ENCODE measurements around the gene KSR1.

KSR1 gene

GRCh38 chr17:27576477-27577083 lies 120.3 kb downstream of the KSR1 start:
- H3K27me3 ChIP-seq (replicated peaks in 2 of 5; ENCODE audit: control insufficient read depth in 4 of 5, insufficient read depth in 5 of 5, low read length in 4 of 5) = no peaks in the 10 kb centered on the region
- WGBS (ENCODE audit: insufficient coverage) = 92% methylated on average over 5 of the region's 8 CpGs
- no peaks in the 10 kb centered on the region for H3K9me3 ChIP-seq (ENCODE audit: control extremely low read depth in 1 of 5, control insufficient read depth in 4 of 5, insufficient read depth in 2 of 5, low read depth in 1 of 5, low read length in 4 of 5)
- ChIA-PET POLR2A (no interaction called here), CTCF (interaction anchor here (1.3 to 4.0 kb wide), 3 partner anchors 21 to 42 kb away, joined by 3 to 13 read pairs (median 3); no protein-coding TSS in a partner anchor)
- peaks cover 0 to 37% (median 15%) of the 10 kb centered on the region in 4 experiments for H3K4me1 ChIP-seq (ENCODE audit: control extremely low read depth in 1 of 4, control insufficient read depth in 4 of 4, insufficient read depth in 4 of 4, low read length in 3 of 4)
- no peak overlapping the region for H3K27ac ChIP-seq (ENCODE audit: insufficient read depth in 1 of 2, low read depth in 1 of 2, low read length in 2 of 2, poor library complexity in 1 of 2, severe bottlenecking in 2 of 2)
- DNase-seq = no peak
- peaks cover 0 to 3% (median 1%) of the 10 kb centered on the region in 4 experiments for H3K36me3 ChIP-seq (ENCODE audit: control insufficient read depth in 4 of 4, insufficient read depth in 4 of 4, low read length in 3 of 4)
- no peak overlapping the region for H3K4me3 ChIP-seq (ENCODE audit: control insufficient read depth in 1 of 7, extremely low read depth in 1 of 7, insufficient read depth in 4 of 7, low read depth in 2 of 7, low read length in 6 of 7)

- H3K4me1 ChIP-seq (ENCODE audit: control extremely low read depth in 1 of 4, control insufficient read depth in 4 of 4, insufficient read depth in 4 of 4, low read length in 3 of 4) = peaks cover 0 to 42% (median 22%) of the 10 kb centered on the region in 4 experiments
These were observed 121.0 kb downstream of the KSR1 start for GRCh38 chr17:27577121-27577761.

GRCh38 chr17:27577884-27578717 lies 121.9 kb downstream of the KSR1 start:
- 97% methylated on average over 9 of the region's 10 CpGs for WGBS (ENCODE audit: insufficient coverage)
- Histone ChIP-seq H3K36me3 (ENCODE audit: control insufficient read depth in 4 of 4, insufficient read depth in 4 of 4, low read length in 3 of 4) (peaks cover 0 to 9% (median 1%) of the 10 kb centered on the region in 4 experiments), H3K4me1 (ENCODE audit: control extremely low read depth in 1 of 4, control insufficient read depth in 4 of 4, insufficient read depth in 4 of 4, low read length in 3 of 4) (peaks cover 0 to 40% (median 19%) of the 10 kb centered on the region in 4 experiments), H3K27me3 (replicated peaks in 2 of 5; ENCODE audit: control insufficient read depth in 4 of 5, insufficient read depth in 5 of 5, low read length in 4 of 5) (no peaks in the 10 kb centered on the region), H3K4me3 (ENCODE audit: control insufficient read depth in 1 of 7, extremely low read depth in 1 of 7, insufficient read depth in 4 of 7, low read depth in 2 of 7, low read length in 6 of 7) (no peak overlapping the region), H3K9me3 (ENCODE audit: control extremely low read depth in 1 of 5, control insufficient read depth in 4 of 5, insufficient read depth in 2 of 5, low read depth in 1 of 5, low read length in 4 of 5) (no peaks in the 10 kb centered on the region), H3K27ac (ENCODE audit: insufficient read depth in 1 of 2, low read depth in 1 of 2, low read length in 2 of 2, poor library complexity in 1 of 2, severe bottlenecking in 2 of 2) (no peak overlapping the region)
- POLR2A ChIA-PET = no interaction called here
- no peak for DNase-seq
- CTCF ChIA-PET = interaction anchor here (0.6 to 1.7 kb wide), 5 partner anchors 10 to 1227 kb away, joined by 3 to 8 read pairs (median 3); no protein-coding TSS in a partner anchor

More at GRCh38 chr17:27577121-27577761, 121.0 kb downstream of the KSR1 start:
- Histone ChIP-seq H3K27ac (ENCODE audit: insufficient read depth in 1 of 2, low read depth in 1 of 2, low read length in 2 of 2, poor library complexity in 1 of 2, severe bottlenecking in 2 of 2) (no peak overlapping the region), H3K27me3 (replicated peaks in 2 of 5; ENCODE audit: control insufficient read depth in 4 of 5, insufficient read depth in 5 of 5, low read length in 4 of 5) (no peaks in the 10 kb centered on the region), H3K9me3 (ENCODE audit: control extremely low read depth in 1 of 5, control insufficient read depth in 4 of 5, insufficient read depth in 2 of 5, low read depth in 1 of 5, low read length in 4 of 5) (no peaks in the 10 kb centered on the region), H3K36me3 (ENCODE audit: control insufficient read depth in 4 of 4, insufficient read depth in 4 of 4, low read length in 3 of 4) (peaks cover 0 to 3% (median 1%) of the 10 kb centered on the region in 4 experiments), H3K4me3 (ENCODE audit: control insufficient read depth in 1 of 7, extremely low read depth in 1 of 7, insufficient read depth in 4 of 7, low read depth in 2 of 7, low read length in 6 of 7) (no peak overlapping the region)
- CTCF ChIA-PET = interaction anchor here (0.6 to 1.7 kb wide), 3 partner anchors 21 to 1228 kb away, joined by 3 to 8 read pairs (median 3); no protein-coding TSS in a partner anchor
- POLR2A ChIA-PET = no interaction called here
- DNase-seq = no peak
- 97% methylated on average over 20 of the region's 20 CpGs for WGBS (ENCODE audit: insufficient coverage)

- H3K4me3 ChIP-seq (ENCODE audit: control insufficient read depth in 1 of 7, extremely low read depth in 1 of 7, insufficient read depth in 4 of 7, low read depth in 2 of 7, low read length in 6 of 7) = no peak overlapping the region
- no peaks in the 10 kb centered on the region for H3K27me3 ChIP-seq (replicated peaks in 2 of 5; ENCODE audit: control insufficient read depth in 4 of 5, insufficient read depth in 5 of 5, low read length in 4 of 5)
- H3K9me3 ChIP-seq (ENCODE audit: control extremely low read depth in 1 of 5, control insufficient read depth in 4 of 5, insufficient read depth in 2 of 5, low read depth in 1 of 5, low read length in 4 of 5) = no peaks in the 10 kb centered on the region
- POLR2A ChIA-PET = no interaction called here
- DNase-seq = no peak
- H3K27ac ChIP-seq (ENCODE audit: insufficient read depth in 1 of 2, low read depth in 1 of 2, low read length in 2 of 2, poor library complexity in 1 of 2, severe bottlenecking in 2 of 2) = no peak overlapping the region
- peaks cover 0 to 40% (median 16%) of the 10 kb centered on the region in 4 experiments for H3K4me1 ChIP-seq (ENCODE audit: control extremely low read depth in 1 of 4, control insufficient read depth in 4 of 4, insufficient read depth in 4 of 4, low read length in 3 of 4)
- CTCF ChIA-PET = interaction anchor here (0.5 to 2.0 kb wide), 5 partner anchors 10 to 343 kb away, joined by 3 to 8 read pairs (median 6); no protein-coding TSS in a partner anchor
- 100% methylated on average over 4 of the region's 4 CpGs for WGBS (ENCODE audit: insufficient coverage)
- H3K36me3 ChIP-seq (ENCODE audit: control insufficient read depth in 4 of 4, insufficient read depth in 4 of 4, low read length in 3 of 4) = peaks cover 0 to 13% (median 4%) of the 10 kb centered on the region in 4 experiments
These were observed 122.5 kb downstream of the KSR1 start for GRCh38 chr17:27578718-27579085.

- Histone ChIP-seq H3K36me3 (ENCODE audit: control insufficient read depth in 4 of 4, insufficient read depth in 4 of 4, low read length in 3 of 4) (peaks cover 0 to 18% (median 4%) of the 10 kb centered on the region in 4 experiments), H3K4me1 (ENCODE audit: control extremely low read depth in 1 of 4, control insufficient read depth in 4 of 4, insufficient read depth in 4 of 4, low read length in 3 of 4) (peaks cover 0 to 35% (median 13%) of the 10 kb centered on the region in 4 experiments), H3K9me3 (ENCODE audit: control extremely low read depth in 1 of 5, control insufficient read depth in 4 of 5, insufficient read depth in 2 of 5, low read depth in 1 of 5, low read length in 4 of 5) (no peaks in the 10 kb centered on the region), H3K27ac (ENCODE audit: insufficient read depth in 1 of 2, low read depth in 1 of 2, low read length in 2 of 2, poor library complexity in 1 of 2, severe bottlenecking in 2 of 2) (no peak overlapping the region), H3K4me3 (ENCODE audit: control insufficient read depth in 1 of 7, extremely low read depth in 1 of 7, insufficient read depth in 4 of 7, low read depth in 2 of 7, low read length in 6 of 7) (no peak overlapping the region), H3K27me3 (replicated peaks in 2 of 5; ENCODE audit: control insufficient read depth in 4 of 5, insufficient read depth in 5 of 5, low read length in 4 of 5) (no peaks in the 10 kb centered on the region)
- no peak for DNase-seq
- WGBS (ENCODE audit: insufficient coverage) = 96% methylated on average over 2 of the region's 3 CpGs
- ChIA-PET POLR2A (no interaction called here), CTCF (interaction anchor here (0.5 to 2.0 kb wide), 7 partner anchors 9 to 344 kb away, joined by 3 to 6 read pairs (median 4); no protein-coding TSS in a partner anchor)
These were observed 123.1 kb downstream of the KSR1 start for GRCh38 chr17:27579304-27579703.

GRCh38 chr17:27579897-27580321 lies 123.7 kb downstream of the KSR1 start:
- no peak overlapping the region for H3K4me3 ChIP-seq (ENCODE audit: control insufficient read depth in 1 of 7, extremely low read depth in 1 of 7, insufficient read depth in 4 of 7, low read depth in 2 of 7, low read length in 6 of 7)
- ChIA-PET POLR2A (no interaction called here), CTCF (interaction anchor here (0.8 to 2.0 kb wide), 9 partner anchors 10 to 344 kb away, joined by 3 to 6 read pairs (median 3); no protein-coding TSS in a partner anchor)
- H3K9me3 ChIP-seq (ENCODE audit: control extremely low read depth in 1 of 5, control insufficient read depth in 4 of 5, insufficient read depth in 2 of 5, low read depth in 1 of 5, low read length in 4 of 5) = no peaks in the 10 kb centered on the region
- no peak overlapping the region for H3K27ac ChIP-seq (ENCODE audit: insufficient read depth in 1 of 2, low read depth in 1 of 2, low read length in 2 of 2, poor library complexity in 1 of 2, severe bottlenecking in 2 of 2)
- peaks cover 2 to 19% (median 7%) of the 10 kb centered on the region in 4 experiments for H3K36me3 ChIP-seq (ENCODE audit: control insufficient read depth in 4 of 4, insufficient read depth in 4 of 4, low read length in 3 of 4)
- no peaks in the 10 kb centered on the region for H3K27me3 ChIP-seq (replicated peaks in 2 of 5; ENCODE audit: control insufficient read depth in 4 of 5, insufficient read depth in 5 of 5, low read length in 4 of 5)
- no peak for DNase-seq
- H3K4me1 ChIP-seq (ENCODE audit: control extremely low read depth in 1 of 4, control insufficient read depth in 4 of 4, insufficient read depth in 4 of 4, low read length in 3 of 4) = peaks cover 0 to 32% (median 13%) of the 10 kb centered on the region in 4 experiments
- WGBS (ENCODE audit: insufficient coverage) = 100% methylated on average over 4 of the region's 4 CpGs

Measured in common myeloid progenitor, CD34-positive (primary cell).